Activated CD8-positive, alpha-beta memory T cell treated with anti-CD3 and anti-CD28 coated beads for 48 hours (primary cell): ENCODE results near the gene RNF227.
"Not testable (repeated sequence)": the region's sequence is repeated elsewhere in the genome, so short reads cannot be mapped to it uniquely, and the experiment has no call there.

Experiments
- DNase-seq, 3 experiments: peaks; one replicate each; pipeline ENCODE4 v3.0.0-alpha.2; 2020; ENCODE audit warnings: low read depth in 2 of 3, low spot score in 2 of 3

The RNF227 gene

GRCh38 chr17:7915611-7916384 lies at the start of gene RNF227:
Gene RNF227, minus strand, starts transcription at chr17:7916289. Its CDS starts 94 bp downstream, at chr17:7916195.
- DNase-seq: peak; percentile 62 to 77 (median 76)

GRCh38 chr17:7961421-7961820 lies 45.3 kb upstream of the RNF227 start:
- DNase-seq: no peak

GRCh38 chr17:7959503-7960253 lies 43.6 kb upstream of the RNF227 start:
- DNase-seq: no peak

GRCh38 chr17:7956228-7956965 lies 40.3 kb upstream of the RNF227 start:
- DNase-seq: no peak

- DNase-seq: no peak
Observed at GRCh38 chr17:7955414-7956227, 39.5 kb upstream of the RNF227 start.

- not testable (repeated sequence) for DNase-seq
Observed at GRCh38 chr17:7953266-7953665, 37.2 kb upstream of the RNF227 start.

GRCh38 chr17:7951143-7951792 lies 35.2 kb upstream of the RNF227 start:
- peak in 1 of 3 experiments; percentile 13 for DNase-seq

DNA sequence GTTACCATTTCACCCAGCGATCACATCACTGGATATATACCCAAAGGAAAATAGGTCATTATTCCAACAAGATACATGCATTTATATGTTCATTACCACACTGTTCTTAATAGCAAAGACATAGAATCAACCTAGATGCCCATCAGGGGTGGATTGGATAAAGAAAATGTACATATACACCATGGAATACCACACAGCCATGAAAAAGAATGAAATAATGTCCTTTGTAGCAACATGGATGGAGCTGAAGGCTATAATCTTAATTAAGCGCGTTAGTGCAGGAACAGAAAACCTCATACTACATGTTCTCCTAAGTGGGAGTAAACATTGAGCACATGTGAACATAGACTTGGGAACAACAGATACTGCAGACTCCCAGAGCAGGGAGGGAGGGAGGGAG lies 34.5 kb upstream of the RNF227 start:
- DNase-seq: no peak

DNA sequence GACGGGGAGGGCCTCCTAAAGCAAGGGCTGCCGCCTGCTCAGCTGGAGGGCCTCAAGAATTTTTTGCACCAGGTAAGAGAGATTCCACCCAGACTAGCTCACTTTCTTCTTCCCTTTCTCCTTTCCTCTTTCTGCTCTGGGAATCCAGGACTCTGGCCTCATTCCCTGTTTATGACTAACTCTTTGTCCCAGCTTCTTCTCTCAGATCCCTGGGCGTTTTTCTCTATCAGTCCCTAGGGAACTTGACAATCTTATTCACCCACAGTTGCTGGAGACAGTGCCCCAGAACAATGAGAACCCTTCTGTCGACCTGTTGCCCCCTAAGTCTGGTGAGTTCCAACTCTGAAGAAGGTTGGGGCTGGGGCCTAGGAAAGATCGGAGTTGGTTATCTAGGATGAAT lies 31.6 kb upstream of the RNF227 start:
- DNase-seq: no peak

- no peak for DNase-seq
Observed at GRCh38 chr17:7946441-7946840, 30.4 kb upstream of the RNF227 start.

DNA sequence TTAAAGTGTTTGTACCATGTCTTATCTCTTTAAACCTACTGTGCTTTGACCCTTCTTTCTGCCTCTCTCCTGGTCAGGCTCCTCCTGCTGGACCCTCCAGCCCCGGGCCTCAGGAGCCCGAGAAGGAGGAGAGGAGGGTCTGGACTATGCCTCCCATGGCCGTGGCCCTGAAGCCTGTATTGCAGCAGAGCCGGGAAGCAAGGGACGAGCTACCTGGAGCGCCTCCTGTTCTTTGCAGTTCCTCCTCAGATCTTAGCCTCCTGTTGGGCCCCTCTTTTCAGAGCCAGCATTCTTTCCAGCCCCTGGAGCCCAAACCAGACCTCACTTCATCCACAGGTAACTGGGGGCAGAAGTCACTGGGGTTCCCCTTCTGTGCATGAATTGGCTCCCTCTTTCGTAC lies 29.6 kb upstream of the RNF227 start:
- no peak for DNase-seq

DNA sequence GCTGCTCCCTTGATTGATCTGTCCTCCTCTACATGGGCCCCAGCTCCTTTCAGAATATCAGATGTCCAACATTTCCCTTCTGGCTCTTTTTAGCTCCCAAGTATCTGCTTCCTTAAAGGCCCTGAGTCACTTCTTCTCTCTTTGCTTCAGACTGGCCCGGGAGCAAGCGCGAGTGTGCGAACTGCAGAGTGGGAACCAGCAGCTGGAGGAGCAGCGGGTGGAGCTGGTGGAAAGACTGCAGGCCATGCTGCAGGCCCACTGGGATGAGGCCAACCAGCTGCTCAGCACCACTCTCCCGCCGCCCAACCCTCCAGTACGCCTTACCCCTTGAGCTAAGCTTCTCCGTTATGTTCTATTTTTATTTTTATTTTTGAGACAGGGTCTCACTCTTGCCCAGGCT lies 28.2 kb upstream of the RNF227 start:
- no peak for DNase-seq

DNA sequence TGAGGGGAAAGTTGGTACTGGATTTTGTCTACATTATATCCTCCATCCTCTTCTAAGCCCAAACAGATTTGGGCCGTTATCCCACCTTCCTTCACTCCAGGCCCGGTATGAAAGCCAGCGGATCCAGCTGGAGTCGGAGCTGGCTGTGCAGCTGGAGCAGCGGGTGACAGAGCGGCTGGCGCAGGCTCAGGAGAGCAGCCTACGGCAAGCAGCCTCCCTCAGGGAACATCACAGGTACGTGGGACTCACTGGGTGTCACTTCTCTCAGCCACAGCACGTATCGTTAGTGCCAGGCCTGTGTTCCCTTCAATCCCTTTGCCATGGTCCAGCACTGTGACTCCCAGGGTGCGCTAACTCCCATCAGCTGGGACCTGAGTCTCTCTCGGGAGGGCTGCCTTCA lies 27.2 kb upstream of the RNF227 start:
- DNase-seq: no peak

DNA sequence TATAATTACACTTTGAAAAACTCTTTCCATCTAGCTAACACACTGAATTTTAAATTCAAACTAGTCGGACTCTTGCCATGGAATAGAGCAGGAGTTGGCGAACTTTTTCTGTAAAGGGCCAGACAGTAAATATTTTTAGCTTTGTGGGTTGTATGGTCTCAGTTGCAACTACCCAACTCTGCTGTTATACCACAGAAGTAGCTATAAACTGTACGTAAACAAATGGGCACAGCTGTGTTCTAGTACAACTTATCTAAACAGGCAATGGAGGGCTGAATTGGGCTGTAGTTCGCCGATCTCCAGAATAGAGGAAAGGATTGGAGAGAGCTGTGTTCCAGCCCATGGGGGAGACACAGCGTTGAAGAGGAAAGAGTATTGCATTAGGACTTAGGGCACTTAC lies 24.7 kb upstream of the RNF227 start:
- no peak for DNase-seq

DNA sequence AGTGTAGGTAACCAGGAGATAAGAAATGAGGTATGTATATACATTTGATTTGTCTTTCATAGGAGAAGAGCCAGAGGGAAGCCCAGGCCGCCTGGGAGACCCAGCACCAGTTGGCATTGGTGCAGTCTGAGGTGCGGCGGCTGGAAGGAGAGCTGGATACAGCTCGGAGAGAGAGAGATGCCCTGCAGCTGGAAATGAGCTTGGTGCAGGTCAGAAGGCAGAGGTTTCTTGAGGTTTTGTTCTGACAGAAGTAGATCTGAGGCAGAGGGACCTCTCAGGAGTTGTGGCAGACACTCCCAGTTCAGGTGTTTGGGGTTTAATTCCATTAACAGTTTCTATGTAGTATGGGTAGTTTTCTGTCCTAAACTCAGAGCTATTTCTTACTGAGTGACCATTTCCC lies 23.9 kb upstream of the RNF227 start:
- DNase-seq: no peak

GRCh38 chr17:7935859-7936258 lies 19.8 kb upstream of the RNF227 start:
- no peak for DNase-seq

DNA sequence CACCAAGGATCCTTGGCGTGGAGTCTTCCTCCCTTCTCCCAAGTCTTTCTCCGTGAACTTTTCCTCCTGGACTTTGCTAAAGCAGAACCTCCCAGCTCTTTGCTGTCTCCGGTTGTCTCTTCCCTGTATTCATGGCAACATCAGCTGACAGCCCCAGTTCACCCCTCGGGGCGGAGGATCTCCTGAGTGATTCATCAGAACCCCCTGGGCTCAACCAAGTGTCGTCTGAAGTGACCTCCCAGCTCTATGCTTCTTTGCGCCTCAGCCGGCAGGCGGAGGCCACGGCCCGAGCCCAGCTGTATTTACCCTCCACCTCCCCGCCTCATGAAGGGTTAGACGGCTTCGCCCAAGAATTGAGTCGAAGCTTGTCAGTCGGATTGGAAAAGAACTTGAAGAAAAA lies 16.9 kb upstream of the RNF227 start:
- DNase-seq: no peak

- no peak for DNase-seq
Observed at GRCh38 chr17:7932483-7932891, 16.4 kb upstream of the RNF227 start.

DNA sequence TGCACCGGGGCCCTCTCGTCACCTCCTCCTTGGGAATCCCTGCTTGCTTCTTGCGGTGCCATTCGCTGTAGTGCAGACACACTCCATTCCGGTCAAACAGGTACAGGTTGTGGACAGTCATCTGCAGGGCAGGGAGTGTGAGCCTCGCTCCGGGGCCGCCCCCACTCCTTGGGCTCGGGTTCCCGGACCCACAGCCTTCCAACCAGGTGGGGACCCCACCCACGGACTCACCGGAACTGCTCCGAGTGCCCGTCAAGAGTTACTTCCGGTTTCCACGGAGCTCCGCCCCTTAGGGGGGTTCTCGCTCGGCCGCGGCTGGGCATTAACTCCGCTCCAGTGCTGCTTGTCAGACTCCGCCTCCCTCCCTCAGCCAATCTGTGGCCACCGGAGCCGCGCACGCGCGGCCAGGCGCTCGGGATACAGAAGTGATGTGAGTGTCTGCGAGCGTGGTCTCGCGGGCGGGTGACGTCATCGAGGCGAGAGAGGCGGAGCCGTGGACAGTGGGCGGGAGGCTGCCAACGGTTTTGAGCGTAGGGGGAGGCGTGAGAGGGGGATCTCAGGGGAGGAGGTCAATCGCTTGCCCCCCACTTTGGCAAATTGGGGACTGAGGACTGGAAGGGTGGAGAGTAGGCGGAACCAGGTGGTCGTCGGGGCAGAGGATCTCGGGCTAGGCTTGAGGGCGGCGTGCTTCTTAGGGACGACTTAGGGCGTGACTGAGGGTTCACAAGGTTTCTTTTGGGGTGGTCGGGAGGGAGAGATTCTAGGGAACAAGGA lies 15.8 kb upstream of the RNF227 start, which contains the start of the genes CNTROB and TRAPPC1:
CNTROB (plus strand) TSS at position 498 of the 774 bp plus-strand sequence. CDS start 874 bp downstream, outside the sequence.
TRAPPC1 (minus strand) TSS at position 238 of the 774 bp plus-strand sequence; CDS start at position 121, 117 bp downstream.
- DNase-seq: peak; percentile 98 to 99 (median 98)
